HL-60 (cell line): ENCODE results near the gene SGIP1.

Experiments used
- POLR2AphosphoS5 ChIP-seq: IDR thresholded peaks from 2 replicates; pipeline ENCODE4 v1.6.1; 2012; ENCODE audit warnings: low read depth
- TF ChIP-seq, protein P1 (sequence below): IDR thresholded peaks from one replicate; pipeline ENCODE4 v1.5.1; 2011; ENCODE audit warnings: low read length, control low read depth, inconsistent platforms; ENCODE audit not compliant: insufficient read depth
- TF ChIP-seq, protein P2 (sequence below): IDR thresholded peaks from 2 replicates; pipeline ENCODE4 v1.6.1; 2012; ENCODE audit warnings: low read depth; ENCODE audit not compliant: insufficient replicate concordance

DNA sequence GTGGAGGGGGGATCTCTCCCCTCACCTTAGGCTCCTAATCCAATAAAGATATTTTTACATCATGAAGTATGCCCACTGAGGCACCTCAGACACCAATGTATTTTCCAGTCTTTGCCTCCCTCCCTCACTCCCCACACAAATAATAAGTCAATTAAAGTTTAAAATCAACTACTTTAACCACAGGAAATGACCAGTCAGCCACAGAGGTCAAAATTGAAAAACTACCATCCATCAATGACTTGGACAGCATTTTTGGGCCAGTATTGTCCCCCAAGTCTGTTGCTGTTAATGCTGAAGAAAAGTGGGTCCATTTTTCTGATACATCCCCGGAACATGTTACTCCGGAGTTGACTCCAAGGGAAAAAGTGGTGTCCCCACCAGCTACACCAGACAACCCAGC, 147.7 kb downstream of the SGIP1 start:
- TF ChIP-seq, protein P1, sequence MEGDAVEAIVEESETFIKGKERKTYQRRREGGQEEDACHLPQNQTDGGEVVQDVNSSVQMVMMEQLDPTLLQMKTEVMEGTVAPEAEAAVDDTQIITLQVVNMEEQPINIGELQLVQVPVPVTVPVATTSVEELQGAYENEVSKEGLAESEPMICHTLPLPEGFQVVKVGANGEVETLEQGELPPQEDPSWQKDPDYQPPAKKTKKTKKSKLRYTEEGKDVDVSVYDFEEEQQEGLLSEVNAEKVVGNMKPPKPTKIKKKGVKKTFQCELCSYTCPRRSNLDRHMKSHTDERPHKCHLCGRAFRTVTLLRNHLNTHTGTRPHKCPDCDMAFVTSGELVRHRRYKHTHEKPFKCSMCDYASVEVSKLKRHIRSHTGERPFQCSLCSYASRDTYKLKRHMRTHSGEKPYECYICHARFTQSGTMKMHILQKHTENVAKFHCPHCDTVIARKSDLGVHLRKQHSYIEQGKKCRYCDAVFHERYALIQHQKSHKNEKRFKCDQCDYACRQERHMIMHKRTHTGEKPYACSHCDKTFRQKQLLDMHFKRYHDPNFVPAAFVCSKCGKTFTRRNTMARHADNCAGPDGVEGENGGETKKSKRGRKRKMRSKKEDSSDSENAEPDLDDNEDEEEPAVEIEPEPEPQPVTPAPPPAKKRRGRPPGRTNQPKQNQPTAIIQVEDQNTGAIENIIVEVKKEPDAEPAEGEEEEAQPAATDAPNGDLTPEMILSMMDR = no peak
- TF ChIP-seq, protein P2, sequence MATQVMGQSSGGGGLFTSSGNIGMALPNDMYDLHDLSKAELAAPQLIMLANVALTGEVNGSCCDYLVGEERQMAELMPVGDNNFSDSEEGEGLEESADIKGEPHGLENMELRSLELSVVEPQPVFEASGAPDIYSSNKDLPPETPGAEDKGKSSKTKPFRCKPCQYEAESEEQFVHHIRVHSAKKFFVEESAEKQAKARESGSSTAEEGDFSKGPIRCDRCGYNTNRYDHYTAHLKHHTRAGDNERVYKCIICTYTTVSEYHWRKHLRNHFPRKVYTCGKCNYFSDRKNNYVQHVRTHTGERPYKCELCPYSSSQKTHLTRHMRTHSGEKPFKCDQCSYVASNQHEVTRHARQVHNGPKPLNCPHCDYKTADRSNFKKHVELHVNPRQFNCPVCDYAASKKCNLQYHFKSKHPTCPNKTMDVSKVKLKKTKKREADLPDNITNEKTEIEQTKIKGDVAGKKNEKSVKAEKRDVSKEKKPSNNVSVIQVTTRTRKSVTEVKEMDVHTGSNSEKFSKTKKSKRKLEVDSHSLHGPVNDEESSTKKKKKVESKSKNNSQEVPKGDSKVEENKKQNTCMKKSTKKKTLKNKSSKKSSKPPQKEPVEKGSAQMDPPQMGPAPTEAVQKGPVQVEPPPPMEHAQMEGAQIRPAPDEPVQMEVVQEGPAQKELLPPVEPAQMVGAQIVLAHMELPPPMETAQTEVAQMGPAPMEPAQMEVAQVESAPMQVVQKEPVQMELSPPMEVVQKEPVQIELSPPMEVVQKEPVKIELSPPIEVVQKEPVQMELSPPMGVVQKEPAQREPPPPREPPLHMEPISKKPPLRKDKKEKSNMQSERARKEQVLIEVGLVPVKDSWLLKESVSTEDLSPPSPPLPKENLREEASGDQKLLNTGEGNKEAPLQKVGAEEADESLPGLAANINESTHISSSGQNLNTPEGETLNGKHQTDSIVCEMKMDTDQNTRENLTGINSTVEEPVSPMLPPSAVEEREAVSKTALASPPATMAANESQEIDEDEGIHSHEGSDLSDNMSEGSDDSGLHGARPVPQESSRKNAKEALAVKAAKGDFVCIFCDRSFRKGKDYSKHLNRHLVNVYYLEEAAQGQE = no peak
- TF ChIP-seq POLR2AphosphoS5 = no peak
